HTR-8/SVneo (cell line): Measurements from ENCODE around the gene LMF2.
A peak's percentile ranks its signal among the peaks of the same experiment; 100 is the strongest.

ENCODE experiments used
- DNase-seq: peaks from one replicate; pipeline ENCODE4 v3.0.0; 2011; ENCODE audit warnings: low spot score, mixed read lengths; ENCODE audit not compliant: insufficient read length
- FAIRE-seq: peaks from 2 replicates; lab custom pipeline; 2011; peaks lifted over from hg19 to GRCh38; lab: Jason Lieb, UNC

Gene LMF2

DNA sequence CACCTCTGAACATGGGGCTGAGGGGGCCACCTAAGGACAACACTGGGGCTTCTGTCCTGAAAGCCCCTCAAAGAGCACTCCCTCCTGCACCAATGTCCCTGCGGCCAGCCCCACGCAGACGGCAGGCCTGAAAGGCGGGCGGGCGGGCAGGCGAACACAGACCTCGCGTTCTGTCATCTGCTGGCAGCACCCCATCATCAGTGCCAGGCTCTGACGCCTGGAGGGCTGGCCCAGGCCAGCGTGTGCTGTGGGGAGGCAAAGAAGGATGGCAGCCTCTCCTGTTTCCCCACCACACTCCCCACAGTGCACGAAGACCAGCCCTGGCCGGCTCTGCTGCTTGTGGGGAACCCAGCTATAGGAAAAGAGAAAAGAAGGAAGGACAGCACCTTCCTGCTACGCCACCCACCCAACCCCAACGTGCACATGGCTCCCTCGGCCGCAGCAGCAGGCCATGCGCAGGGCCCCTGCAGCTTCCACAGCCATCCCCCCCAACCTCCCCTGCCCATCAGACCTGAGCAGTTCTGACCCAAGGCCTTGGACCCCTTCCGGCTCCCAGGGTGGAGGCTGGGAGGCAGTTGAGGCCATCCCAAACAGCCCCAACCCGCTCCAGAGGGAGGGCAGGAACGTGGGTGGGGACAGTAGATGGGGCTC is 36.2 kb downstream of the LMF2 start:
- no peak for DNase-seq
- FAIRE-seq = no peak

DNA sequence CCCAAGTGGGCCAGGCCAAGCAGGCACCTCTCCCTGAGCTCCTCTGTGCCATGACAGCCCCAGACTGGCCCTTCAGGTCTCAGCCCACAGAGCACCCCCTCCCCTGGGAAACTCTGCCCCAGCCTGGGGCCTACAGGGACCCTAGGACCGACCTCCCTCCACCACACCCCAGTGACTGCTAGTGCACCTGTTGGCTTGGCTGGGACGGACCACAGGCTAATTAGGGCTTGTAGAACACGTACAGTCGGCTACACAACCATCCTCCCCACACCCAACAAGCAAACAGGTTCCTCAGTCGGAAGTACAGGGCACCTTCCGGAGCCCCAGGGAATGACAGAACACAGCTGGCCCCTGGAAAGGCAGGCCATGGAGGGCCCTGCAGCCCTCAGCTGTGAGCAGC is 37.0 kb downstream of the LMF2 start:
- DNase-seq = no peak
- FAIRE-seq = no peak

DNA sequence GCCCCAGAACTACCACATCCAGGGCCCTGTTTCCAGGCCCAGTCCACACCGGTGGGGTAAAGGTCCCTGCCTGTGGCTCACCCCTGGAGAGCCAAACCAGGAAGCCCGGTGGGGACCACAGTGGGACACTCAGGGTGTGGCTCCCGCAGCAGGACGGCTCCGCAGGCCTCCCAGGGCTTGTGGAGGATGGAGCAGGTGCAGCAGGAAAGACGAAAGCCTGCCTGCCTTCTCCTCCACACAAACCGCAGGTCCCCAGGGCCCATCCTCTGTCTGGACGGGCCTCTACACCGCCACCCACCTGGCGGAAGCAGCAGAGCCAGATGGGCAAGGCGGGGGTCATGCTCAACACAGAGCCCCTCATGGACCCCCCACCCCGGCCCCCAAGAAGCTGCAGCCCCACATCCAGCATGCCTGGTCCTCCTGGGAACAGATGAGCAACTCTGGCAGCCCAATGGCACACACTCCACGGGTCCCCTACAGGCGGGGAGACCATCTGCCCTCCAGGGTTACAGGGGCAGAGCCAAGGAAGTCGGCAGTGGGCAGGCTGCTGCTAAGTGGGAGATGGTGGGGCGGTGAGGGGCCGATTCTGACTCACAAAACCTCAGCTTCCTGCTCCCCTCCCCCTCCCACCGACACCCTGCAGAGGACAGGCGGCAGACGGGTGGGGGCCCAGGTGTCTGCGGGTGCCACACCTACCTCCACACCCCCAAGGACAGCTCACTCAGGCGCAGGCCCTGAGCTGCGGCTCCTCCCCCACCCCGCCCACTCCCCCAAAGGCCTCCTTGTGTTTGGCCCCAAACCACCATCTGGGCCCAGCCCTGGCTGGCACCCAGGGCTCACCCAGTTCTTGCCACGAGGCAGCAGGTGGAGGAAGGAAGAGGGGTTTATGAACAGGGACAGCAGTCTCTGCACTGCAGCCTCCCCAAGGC is 37.9 kb downstream of the LMF2 start:
- DNase-seq = peak; percentile 51
- peak; percentile 49 for FAIRE-seq

DNA sequence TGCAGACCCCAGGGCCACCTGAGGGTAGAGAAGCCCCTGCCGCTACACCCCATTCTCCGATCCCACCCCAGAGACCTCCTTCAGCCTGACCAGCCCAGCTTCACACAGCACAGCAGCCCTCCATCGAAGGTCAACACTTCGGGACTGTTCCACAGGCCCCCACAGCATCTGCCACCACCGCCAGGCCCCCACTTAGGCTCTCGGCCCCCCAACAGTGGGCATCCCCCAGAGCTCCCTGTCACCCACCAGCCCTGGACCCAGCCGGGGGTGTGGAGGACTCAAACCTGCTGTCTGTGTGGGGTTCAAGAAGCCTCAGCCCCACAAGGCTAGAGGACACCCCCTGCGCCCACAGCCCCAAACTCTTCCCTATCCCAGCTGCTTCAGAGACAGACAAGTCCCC is 38.9 kb downstream of the LMF2 start:
- DNase-seq (no peak), FAIRE-seq (no peak)

- FAIRE-seq = no peak
- no peak for DNase-seq
Observed at GRCh38 chr22:50467773-50468440, 39.6 kb downstream of the LMF2 start.

DNA sequence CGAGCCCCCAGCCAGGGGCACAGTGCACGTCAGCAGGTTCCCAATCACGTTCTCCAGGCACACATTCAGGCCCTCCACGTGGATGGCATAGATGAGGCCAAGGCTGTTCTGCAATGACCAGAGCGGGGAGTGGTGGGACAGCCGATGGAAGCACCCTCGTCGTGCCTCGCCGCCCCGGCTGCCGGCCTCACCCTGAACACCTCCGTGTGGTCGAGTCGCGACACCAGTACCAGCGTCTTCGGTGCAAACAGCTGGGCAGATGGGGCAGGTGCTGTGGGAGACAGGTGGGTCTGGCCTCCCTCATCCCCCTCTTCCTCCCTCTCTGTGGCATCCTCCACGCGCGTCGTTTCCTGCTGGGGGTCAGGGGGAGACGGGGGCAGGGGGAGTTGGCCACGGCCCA is 40.2 kb downstream of the LMF2 start:
- FAIRE-seq (no peak), DNase-seq (no peak)

DNA sequence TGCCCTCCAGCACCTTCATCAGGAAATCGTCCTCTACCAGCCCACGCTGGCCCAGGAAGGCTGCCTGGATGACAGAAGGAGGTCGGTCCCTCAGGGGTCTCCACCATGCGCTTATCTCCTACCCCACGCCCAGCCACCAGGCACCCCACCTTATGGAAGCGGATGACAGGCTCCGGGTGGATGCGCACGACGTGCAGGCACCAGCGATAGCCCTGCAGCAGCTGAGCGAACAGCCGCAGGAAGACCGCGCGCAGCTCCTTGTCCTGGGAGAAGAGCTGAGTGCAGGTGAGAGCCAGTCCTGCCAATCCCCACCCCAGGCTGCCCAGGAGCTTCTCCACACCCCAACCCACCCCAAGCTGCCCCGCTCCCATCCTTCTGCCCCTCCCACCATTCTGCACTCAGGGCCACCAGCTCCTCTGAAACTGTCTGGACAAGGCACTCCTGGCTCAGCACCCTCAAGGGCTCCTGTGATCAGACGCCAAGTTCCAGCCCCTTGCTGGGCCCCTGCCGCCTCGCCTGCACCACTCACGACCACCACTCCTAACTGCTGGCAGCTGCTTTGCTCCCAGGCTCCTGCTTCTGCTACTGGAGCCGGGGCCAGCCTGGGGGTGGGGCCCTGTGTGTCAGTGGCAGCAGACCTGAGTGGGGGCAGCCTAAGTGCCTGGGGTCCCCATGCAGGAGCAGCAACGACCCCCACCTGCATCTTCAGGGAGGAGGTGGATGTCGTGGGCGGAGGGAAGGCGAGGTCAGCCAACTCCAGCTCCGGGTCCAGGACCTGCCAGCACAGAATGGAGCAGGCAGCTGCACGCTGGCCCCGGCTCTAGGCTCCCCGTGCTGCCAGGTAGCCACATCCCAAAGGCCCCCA is 42.2 kb downstream of the LMF2 start:
- no peak for FAIRE-seq
- DNase-seq = no peak

DNA sequence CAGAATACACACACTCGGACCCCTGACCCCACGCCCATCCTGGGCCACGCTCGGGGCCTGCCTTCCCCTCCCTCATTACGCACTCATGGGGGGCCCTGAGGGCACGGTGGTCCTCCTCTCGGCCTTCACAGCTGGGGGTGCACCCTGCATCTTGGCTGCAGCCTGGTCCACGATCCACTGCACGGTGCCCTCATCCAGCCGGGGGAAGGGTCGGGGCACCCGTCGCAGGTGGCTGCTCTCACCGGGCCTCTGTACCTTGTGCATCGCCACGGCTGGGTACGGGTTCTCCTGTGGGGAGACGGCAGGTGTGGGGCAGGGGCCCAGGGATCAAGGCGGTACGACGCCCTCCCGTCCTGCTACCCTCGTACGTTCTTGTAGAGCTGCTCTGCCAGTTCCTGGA is 43.1 kb downstream of the LMF2 start:
- DNase-seq = no peak
- FAIRE-seq = no peak

DNA sequence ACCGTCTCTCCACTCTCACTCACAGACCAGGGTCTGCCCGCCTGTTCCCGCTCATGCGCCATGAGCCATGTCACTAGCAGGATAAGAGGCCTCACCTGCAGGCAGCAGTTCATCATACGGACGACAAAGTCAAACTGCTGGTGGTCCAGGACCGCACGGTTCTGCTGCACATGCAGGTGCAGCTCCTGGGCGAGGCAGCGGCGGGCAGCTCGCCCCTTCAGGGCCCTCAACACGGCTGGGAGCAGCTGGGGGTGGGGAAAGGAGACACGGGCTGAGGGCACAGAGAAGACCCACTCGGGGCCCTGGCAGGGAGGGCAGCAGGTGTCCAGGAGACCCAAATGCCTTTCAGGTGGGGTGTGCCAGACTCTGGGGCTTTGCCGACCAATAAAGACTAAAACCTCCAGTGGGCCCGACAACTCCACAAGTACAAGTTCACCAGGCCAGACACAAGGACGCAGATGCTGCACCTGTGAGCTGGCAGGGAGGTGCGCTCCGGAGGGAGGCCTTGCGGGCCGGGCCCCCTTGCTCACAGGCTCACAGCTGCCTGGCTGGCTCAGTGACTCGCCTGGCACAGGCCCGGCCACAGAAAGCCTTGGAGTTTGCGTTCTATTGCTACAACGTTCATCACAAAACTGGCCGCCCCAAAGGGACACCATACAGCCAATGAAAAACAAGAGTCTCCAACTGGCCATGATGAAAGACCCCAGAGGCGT is 44.2 kb downstream of the LMF2 start:
- no peak for FAIRE-seq
- no peak for DNase-seq

GRCh38 chr22:50461979-50462540 is 45.4 kb downstream of the LMF2 start:
- FAIRE-seq = no peak

GRCh38 chr22:50461536-50461935 is 46.0 kb downstream of the LMF2 start:
- FAIRE-seq = no peak
- no peak for DNase-seq

More at GRCh38 chr22:50461979-50462540, 45.4 kb downstream of the LMF2 start:
- no peak for DNase-seq

DNA sequence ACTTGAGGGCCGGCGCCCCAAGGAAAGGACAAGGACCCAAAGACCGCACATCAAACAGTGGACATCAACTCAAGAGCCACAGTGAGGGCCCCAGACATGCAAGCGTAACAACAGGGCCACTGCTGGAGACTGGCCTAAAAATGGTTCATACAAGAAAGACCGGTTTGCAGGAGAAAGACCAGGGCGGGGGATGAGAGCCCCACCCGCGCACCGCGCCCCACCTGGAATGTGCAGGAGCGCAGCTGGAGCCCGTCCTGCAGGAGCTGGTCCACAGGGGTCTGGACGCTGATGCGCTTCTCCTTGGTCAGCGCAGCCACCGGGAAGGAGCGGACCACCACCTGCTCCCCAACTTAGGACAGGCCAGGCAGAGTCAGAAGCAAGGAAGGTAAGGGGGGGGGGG is 46.6 kb downstream of the LMF2 start:
- FAIRE-seq = no peak
- DNase-seq = no peak

- FAIRE-seq (no peak), DNase-seq (no peak)
Observed at GRCh38 chr22:50459496-50460140, 47.9 kb downstream of the LMF2 start.

DNA sequence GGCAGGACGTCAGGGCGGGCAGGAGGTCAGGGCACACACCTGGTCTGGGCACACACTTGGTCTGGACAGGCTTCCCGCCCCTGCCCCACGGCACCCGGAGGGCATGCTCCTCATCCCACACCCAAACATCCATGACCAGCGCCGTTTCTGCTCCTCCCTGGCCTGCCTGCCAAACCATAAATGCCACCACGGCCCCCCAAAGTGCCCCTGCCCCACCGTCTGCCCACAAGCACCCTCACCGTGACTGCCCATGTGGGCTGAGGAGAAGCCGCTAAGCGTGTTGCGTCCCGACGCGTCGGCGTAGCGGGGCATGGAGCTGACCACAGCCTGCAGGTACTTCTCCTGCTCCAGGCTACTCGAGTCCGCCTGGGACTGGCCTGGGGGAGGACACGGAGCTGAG is 48.5 kb downstream of the LMF2 start:
- no peak for FAIRE-seq
- DNase-seq = no peak

- no peak for DNase-seq
- no peak for FAIRE-seq
Observed at GRCh38 chr22:50456466-50457234, 50.9 kb downstream of the LMF2 start.

DNA sequence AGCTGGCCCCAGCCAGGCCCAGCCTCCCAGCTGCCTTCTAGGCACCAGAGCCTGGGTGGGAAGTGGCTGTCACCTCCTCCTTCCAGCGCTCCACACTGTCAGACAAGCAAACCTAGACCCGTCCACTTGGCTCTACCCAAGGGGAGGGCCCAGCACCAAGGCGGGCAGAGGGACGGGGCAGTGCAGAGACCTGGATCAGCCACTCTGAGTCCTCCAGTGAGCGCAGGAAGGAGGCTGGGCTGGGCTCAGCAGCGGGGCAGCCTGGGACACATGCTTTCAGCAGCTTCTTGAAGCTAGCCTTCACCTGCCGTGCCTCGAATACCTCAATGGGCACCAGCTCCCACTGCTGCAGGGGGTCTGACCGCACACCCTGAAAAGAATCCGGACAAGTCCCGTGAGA is 51.5 kb downstream of the LMF2 start:
- no peak for FAIRE-seq
- no peak for DNase-seq

DNA sequence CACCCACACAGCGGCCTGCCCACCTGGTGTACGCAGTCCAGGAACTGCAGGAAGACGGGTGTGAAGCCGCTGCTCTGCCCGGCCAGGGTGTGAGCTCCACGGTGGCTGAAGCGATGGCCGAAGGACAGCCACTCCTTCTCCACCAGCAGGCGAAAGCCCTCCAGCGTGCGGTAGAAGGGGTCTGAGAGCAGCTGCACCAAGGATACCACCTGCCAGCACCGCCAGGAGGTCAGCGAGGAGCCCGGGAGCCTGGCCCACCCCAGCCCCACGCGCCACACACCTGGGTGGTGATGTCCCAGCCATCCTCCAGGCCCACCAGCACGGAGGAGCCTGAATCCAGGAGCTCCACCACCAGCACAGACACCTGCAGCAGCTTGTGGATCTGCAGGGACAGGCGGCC is 52.3 kb downstream of the LMF2 start:
- no peak for DNase-seq
- no peak for FAIRE-seq

- DNase-seq (no peak), FAIRE-seq (no peak)
Observed at GRCh38 chr22:50454556-50455075, 52.9 kb downstream of the LMF2 start.
